Nephron progenitor cell (in vitro differentiated cells): ENCODE measurements around the gene ERCC6.

Experiments used
- DNase-seq: peaks from one replicate; pipeline ENCODE4 v3.0.0; 2021
- H3K27ac Mint-ChIP-seq: 2 replicates; pipeline ENCODE4 v1.8.0; 2021; ENCODE audit warnings: mild to moderate bottlenecking, moderate library complexity, mixed read lengths
- H3K27me3 Mint-ChIP-seq: 2 replicates; pipeline ENCODE4 v1.8.0; 2021; ENCODE audit warnings: mild to moderate bottlenecking, low read depth, mixed read lengths; ENCODE audit not compliant: poor library complexity
- H3K36me3 Mint-ChIP-seq: 2 replicates; pipeline ENCODE4 v1.8.0; 2021; ENCODE audit warnings: low read depth, mixed read lengths
- H3K4me1 Mint-ChIP-seq: 2 replicates; pipeline ENCODE4 v1.8.0; 2021; ENCODE audit warnings: mixed read lengths
- H3K4me3 Mint-ChIP-seq: 2 replicates; pipeline ENCODE4 v1.8.0; 2021; ENCODE audit warnings: mild to moderate bottlenecking, moderate library complexity, mixed read lengths
- H3K9me3 Mint-ChIP-seq: 2 replicates; pipeline ENCODE4 v1.8.0; 2021; ENCODE audit warnings: mild to moderate bottlenecking, moderate library complexity, mixed read lengths
- CTCF ChIP-seq: fragments of 200-600 bp; sonication (generic); IDR thresholded peaks from 2 replicates; pipeline ENCODE4 v1.5.0; 2021; ENCODE audit warnings: antibody characterized with exemption

ERCC6 gene

GRCh38 chr10:49499305-49499851 is 39.5 kb downstream of the ERCC6 start:
- Mint-ChIP-seq H3K4me1 (peaks cover 28% of the 10 kb centered on the region), H3K9me3 (no peaks in the 10 kb centered on the region), H3K27ac (no peak overlapping the region), H3K27me3 (no peaks in the 10 kb centered on the region), H3K4me3 (no peak overlapping the region), H3K36me3 (peaks cover 9% of the 10 kb centered on the region)
- TF ChIP-seq CTCF: no peak
- DNase-seq: no peak

GRCh38 chr10:49498425-49498824 is 40.5 kb downstream of the ERCC6 start:
- H3K27ac Mint-ChIP-seq: no peak overlapping the region
- peaks cover 27% of the 10 kb centered on the region for H3K4me1 Mint-ChIP-seq
- no peaks in the 10 kb centered on the region for H3K27me3 Mint-ChIP-seq
- H3K4me3 Mint-ChIP-seq: no peak overlapping the region
- H3K36me3 Mint-ChIP-seq: peaks cover 9% of the 10 kb centered on the region
- no peaks in the 10 kb centered on the region for H3K9me3 Mint-ChIP-seq
- DNase-seq: no peak
- no peak for TF ChIP-seq CTCF

GRCh38 chr10:49497358-49497757 is 41.6 kb downstream of the ERCC6 start:
- Mint-ChIP-seq H3K27me3 (no peaks in the 10 kb centered on the region), H3K9me3 (no peaks in the 10 kb centered on the region), H3K27ac (no peak overlapping the region), H3K36me3 (peaks cover 9% of the 10 kb centered on the region), H3K4me3 (no peak overlapping the region), H3K4me1 (peaks cover 25% of the 10 kb centered on the region)
- no peak for TF ChIP-seq CTCF
- no peak for DNase-seq

GRCh38 chr10:49488056-49488717 is 50.7 kb downstream of the ERCC6 start:
- no peak for TF ChIP-seq CTCF
- peak; percentile 85 for DNase-seq
- H3K27me3 Mint-ChIP-seq: no peaks in the 10 kb centered on the region
- no peak overlapping the region for H3K27ac Mint-ChIP-seq
- H3K4me3 Mint-ChIP-seq: peak overlapping the region; percentile 6
- no peaks in the 10 kb centered on the region for H3K9me3 Mint-ChIP-seq
- H3K4me1 Mint-ChIP-seq: peaks cover 78% of the 10 kb centered on the region
- H3K36me3 Mint-ChIP-seq: peaks cover 2% of the 10 kb centered on the region

GRCh38 chr10:49486738-49487137 is 52.2 kb downstream of the ERCC6 start:
- TF ChIP-seq CTCF: no peak
- DNase-seq: no peak
- H3K9me3 Mint-ChIP-seq: peaks cover 6% of the 10 kb centered on the region
- peaks cover 3% of the 10 kb centered on the region for H3K27me3 Mint-ChIP-seq
- H3K4me1 Mint-ChIP-seq: peaks cover 63% of the 10 kb centered on the region
- H3K36me3 Mint-ChIP-seq: peaks cover 17% of the 10 kb centered on the region
- H3K4me3 Mint-ChIP-seq: no peak overlapping the region
- H3K27ac Mint-ChIP-seq: no peak overlapping the region

- TF ChIP-seq CTCF: no peak
- DNase-seq: no peak
- peak overlapping the region; percentile 5 for H3K4me3 Mint-ChIP-seq
- peaks cover 22% of the 10 kb centered on the region for H3K36me3 Mint-ChIP-seq
- peaks cover 9% of the 10 kb centered on the region for H3K9me3 Mint-ChIP-seq
- peaks cover 63% of the 10 kb centered on the region for H3K4me1 Mint-ChIP-seq
- H3K27ac Mint-ChIP-seq: peak overlapping the region; percentile 57
- H3K27me3 Mint-ChIP-seq: peaks cover 3% of the 10 kb centered on the region
Observed at GRCh38 chr10:49486009-49486408, 52.9 kb downstream of the ERCC6 start.
